Kidney capillary endothelial cell (primary cell): ENCODE results near the gene OSMR.
A peak's percentile ranks its signal among the peaks of the same experiment; 100 is the strongest.

Experiments used
- DNase-seq: peaks from one replicate; pipeline ENCODE4 v3.0.0-alpha.2; 2018; ENCODE audit warnings: low spot score

The OSMR gene

GRCh38 chr5:38926121-38926520 lies 80.3 kb downstream of the OSMR start:
- DNase-seq, result peak; percentile 9

GRCh38 chr5:38927470-38927869 lies 81.7 kb downstream of the OSMR start:
- no peak for DNase-seq

GRCh38 chr5:38929838-38930237 lies 84.0 kb downstream of the OSMR start:
- DNase-seq, result no peak

- no peak for DNase-seq
Observed at GRCh38 chr5:38931731-38932130, 85.9 kb downstream of the OSMR start.

- DNase-seq, result no peak
Observed at GRCh38 chr5:38932854-38933408, 87.1 kb downstream of the OSMR start.

GRCh38 chr5:38935437-38935836 lies 89.6 kb downstream of the OSMR start:
- DNase-seq, result no peak

- DNase-seq, result no peak
Observed at GRCh38 chr5:38936269-38936668, 90.5 kb downstream of the OSMR start.

- DNase-seq, result no peak
Observed at GRCh38 chr5:38938424-38938823, 92.6 kb downstream of the OSMR start.

GRCh38 chr5:38938973-38939372 lies 93.2 kb downstream of the OSMR start:
- DNase-seq, result no peak

- no peak for DNase-seq
Observed at GRCh38 chr5:38940230-38940858, 94.5 kb downstream of the OSMR start.

GRCh38 chr5:38941912-38942311 lies 96.1 kb downstream of the OSMR start:
- DNase-seq, result no peak

- no peak for DNase-seq
Observed at GRCh38 chr5:38944282-38944681, 98.5 kb downstream of the OSMR start.

GRCh38 chr5:38948501-38948900 lies 102.7 kb downstream of the OSMR start:
- no peak for DNase-seq

GRCh38 chr5:38953426-38954012 lies 107.7 kb downstream of the OSMR start:
- no peak for DNase-seq

- no peak for DNase-seq
Observed at GRCh38 chr5:38961691-38962090, 115.9 kb downstream of the OSMR start.

GRCh38 chr5:38968665-38969064 lies 122.9 kb downstream of the OSMR start:
- no peak for DNase-seq

GRCh38 chr5:38978036-38978435 lies 132.2 kb downstream of the OSMR start:
- no peak for DNase-seq

GRCh38 chr5:38979535-38979934 lies 133.7 kb downstream of the OSMR start:
- no peak for DNase-seq
